ENCODE data around the gene UNC45A. TPM values are rescaled to one million over a fixed set of nuclear protein-coding genes. Genes with fewer than 3 reads are reported as not detected.

The UNC45A gene
- total RNA-seq, 4 donors from 2014 or later, result 63.7 to 116 (median 100) TPM

DNA sequence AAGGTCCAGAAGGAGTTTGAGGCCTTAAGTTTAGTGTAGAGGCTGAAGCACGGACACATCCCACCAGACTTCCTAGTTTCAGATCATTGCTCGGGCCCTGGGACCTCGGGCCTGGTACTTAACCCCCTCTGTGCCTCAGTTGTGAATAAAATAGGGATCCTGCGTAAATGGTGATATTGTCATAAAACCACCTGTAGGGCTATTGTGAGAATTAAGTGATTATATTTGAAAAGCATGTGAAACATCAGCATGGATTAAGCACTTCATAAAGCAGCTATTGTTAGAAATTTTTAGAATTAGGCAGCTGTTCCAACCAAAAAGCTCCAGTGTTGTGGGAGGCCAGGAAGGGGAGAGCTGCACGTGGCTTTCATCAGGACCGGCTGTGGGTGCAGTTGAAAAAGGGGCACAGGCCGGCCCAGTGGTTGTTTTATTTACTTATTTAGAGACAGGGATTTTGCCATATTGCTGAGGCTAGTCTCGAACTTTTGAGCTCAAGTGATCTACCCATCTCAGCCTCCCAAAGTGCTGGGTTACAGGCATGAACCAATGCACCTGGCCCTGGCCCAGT lies 24.0 kb downstream of the UNC45A start:
- WGBS, 2 donors (ENCODE audit: low coverage in 1 of 2), result 76 to 100% methylated on average over 1 to 5 of the region's 8 CpGs
- ATAC-seq, result no peak
- H3K4me1 ChIP-seq, result peaks cover 2 to 66% (median 16%) of the 10 kb centered on the region in 3 donors
- no peaks in the 10 kb centered on the region for H3K27me3 ChIP-seq
- TF ChIP-seq EP300 (IDR thresholded peaks at IDR 0.05), result no peak
- TF ChIP-seq POLR2A (IDR thresholded peaks at IDR 0.05), result no peak
- TF ChIP-seq, protein P1, sequence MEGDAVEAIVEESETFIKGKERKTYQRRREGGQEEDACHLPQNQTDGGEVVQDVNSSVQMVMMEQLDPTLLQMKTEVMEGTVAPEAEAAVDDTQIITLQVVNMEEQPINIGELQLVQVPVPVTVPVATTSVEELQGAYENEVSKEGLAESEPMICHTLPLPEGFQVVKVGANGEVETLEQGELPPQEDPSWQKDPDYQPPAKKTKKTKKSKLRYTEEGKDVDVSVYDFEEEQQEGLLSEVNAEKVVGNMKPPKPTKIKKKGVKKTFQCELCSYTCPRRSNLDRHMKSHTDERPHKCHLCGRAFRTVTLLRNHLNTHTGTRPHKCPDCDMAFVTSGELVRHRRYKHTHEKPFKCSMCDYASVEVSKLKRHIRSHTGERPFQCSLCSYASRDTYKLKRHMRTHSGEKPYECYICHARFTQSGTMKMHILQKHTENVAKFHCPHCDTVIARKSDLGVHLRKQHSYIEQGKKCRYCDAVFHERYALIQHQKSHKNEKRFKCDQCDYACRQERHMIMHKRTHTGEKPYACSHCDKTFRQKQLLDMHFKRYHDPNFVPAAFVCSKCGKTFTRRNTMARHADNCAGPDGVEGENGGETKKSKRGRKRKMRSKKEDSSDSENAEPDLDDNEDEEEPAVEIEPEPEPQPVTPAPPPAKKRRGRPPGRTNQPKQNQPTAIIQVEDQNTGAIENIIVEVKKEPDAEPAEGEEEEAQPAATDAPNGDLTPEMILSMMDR (IDR thresholded peaks at IDR 0.05), result no peak
- TF ChIP-seq POLR2AphosphoS5 (IDR thresholded peaks at IDR 0.05), result no peak
- peak overlapping the region in 3 of 4 donors; percentile 67 to 85 (median 84) for H3K27ac ChIP-seq
- H3K4me3 ChIP-seq, result no peak overlapping the region
- peaks cover 0 to 41% of the 10 kb centered on the region in 2 donors for H3K36me3 ChIP-seq
- H3K9me3 ChIP-seq, result no peaks in the 10 kb centered on the region

DNA sequence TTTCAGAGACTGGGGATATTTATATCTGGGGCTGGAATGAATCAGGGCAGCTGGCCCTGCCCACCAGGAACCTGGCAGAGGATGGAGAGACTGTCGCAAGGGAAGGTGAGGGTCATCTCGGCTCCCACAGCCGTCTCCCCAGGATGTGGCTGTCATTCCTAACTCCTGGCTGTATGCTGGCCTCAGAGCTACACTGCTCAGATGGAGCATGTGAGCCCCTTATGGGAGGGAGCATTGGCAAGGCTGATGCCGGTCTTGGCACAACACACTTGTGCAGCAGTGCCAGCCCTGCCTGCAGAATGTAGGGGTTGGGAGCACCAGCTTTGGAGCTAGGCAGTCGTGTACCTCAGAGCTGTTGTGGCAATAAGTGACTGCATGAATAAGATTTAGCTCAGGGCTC lies 24.8 kb downstream of the UNC45A start:
- H3K36me3 ChIP-seq, result peaks cover 0 to 45% of the 10 kb centered on the region in 2 donors
- no peaks in the 10 kb centered on the region for H3K9me3 ChIP-seq
- H3K27ac ChIP-seq, result peak overlapping the region in 3 of 4 donors; percentile 67 to 85 (median 84)
- WGBS, 2 donors (ENCODE audit: low coverage in 1 of 2), result 53% methylated on average over 2 of the region's 5 CpGs; no CpG with 5 or more reads in 1 of the 2 donors
- H3K4me3 ChIP-seq, result no peak overlapping the region
- TF ChIP-seq POLR2A (IDR thresholded peaks at IDR 0.05), result no peak
- no peak for TF ChIP-seq EP300 (IDR thresholded peaks at IDR 0.05)
- TF ChIP-seq, protein P1 (IDR thresholded peaks at IDR 0.05), result no peak
- TF ChIP-seq POLR2AphosphoS5 (IDR thresholded peaks at IDR 0.05), result peak; percentile 46
- peak; percentile 49 for ATAC-seq
- H3K27me3 ChIP-seq, result no peaks in the 10 kb centered on the region
- peaks cover 2 to 61% (median 16%) of the 10 kb centered on the region in 3 donors for H3K4me1 ChIP-seq

- no peak for ATAC-seq
- peaks cover under 1 to 57% (median 13%) of the 10 kb centered on the region in 3 donors for H3K4me1 ChIP-seq
- WGBS, 2 donors (ENCODE audit: low coverage in 1 of 2), result 66% methylated on average over 14 of the region's 20 CpGs; no CpG with 5 or more reads in 1 of the 2 donors
- H3K27me3 ChIP-seq, result no peaks in the 10 kb centered on the region
- TF ChIP-seq, protein P1 (IDR thresholded peaks at IDR 0.05), result no peak
- no peaks in the 10 kb centered on the region for H3K9me3 ChIP-seq
- no peak overlapping the region for H3K4me3 ChIP-seq
- H3K36me3 ChIP-seq, result peaks cover 0 to 48% of the 10 kb centered on the region in 2 donors
- H3K27ac ChIP-seq, result peak overlapping the region in 3 of 4 donors; percentile 67 to 85 (median 84)
These were observed 25.4 kb downstream of the UNC45A start for GRCh38 chr15:90960298-90961091.

DNA sequence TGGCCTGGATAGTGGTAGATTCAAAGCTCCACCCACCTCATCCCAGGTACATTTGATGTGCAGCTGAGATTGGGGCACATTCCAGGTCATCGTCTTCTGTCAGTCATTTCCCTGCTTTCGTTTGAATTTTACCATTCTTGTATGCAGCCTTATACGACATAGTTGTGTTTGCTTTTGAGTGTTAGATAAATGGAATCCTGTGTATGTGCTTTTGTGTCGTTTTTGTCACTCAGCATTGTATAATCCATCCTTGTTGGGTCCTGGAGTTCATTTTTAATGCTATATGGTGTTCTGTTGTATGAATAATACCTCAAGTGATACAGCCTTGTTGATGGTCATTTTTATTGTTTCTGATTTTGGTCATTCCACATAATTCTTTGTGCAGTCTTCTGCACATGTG lies 26.9 kb downstream of the UNC45A start:
- peaks cover 0 to 63% of the 10 kb centered on the region in 2 donors for H3K36me3 ChIP-seq
- no peaks in the 10 kb centered on the region for H3K9me3 ChIP-seq
- ATAC-seq, result no peak
- 79 to 88% methylated on average over 4 of the region's 4 CpGs for WGBS, 2 donors (ENCODE audit: low coverage in 1 of 2)
- H3K27me3 ChIP-seq, result no peaks in the 10 kb centered on the region
- no peak overlapping the region for H3K27ac ChIP-seq
- H3K4me1 ChIP-seq, result peaks cover 0 to 43% (median 7%) of the 10 kb centered on the region in 3 donors
- no peak for TF ChIP-seq POLR2AphosphoS5 (IDR thresholded peaks at IDR 0.05)
- no peak for TF ChIP-seq EP300 (IDR thresholded peaks at IDR 0.05)
- TF ChIP-seq, protein P1 (IDR thresholded peaks at IDR 0.05), result no peak
- TF ChIP-seq POLR2A (IDR thresholded peaks at IDR 0.05), result no peak
- no peak overlapping the region for H3K4me3 ChIP-seq
